ENCODE results near the gene FTO.

- TF ChIP-seq EZH2 (IDR thresholded peaks at IDR 0.05; ENCODE audit: borderline replicate concordance) (no peak), CTCF (IDR thresholded peaks at IDR 0.05; ENCODE audit: poor library complexity) (no peak)
These were observed 28.5 kb downstream of the FTO start for GRCh38 chr16:53732296-53732929.

All from hepatocyte (in vitro differentiated cells).